Keratinocyte (primary cell): Measurements from ENCODE around the gene KXD1. TPM values are rescaled to one million over a fixed set of nuclear protein-coding genes. Genes with fewer than 3 reads are reported as not detected.
"Not testable (repeated sequence)": the region's sequence is repeated elsewhere in the genome, so short reads cannot be mapped to it uniquely, and the experiment has no call there.

Source experiments
- DNase-seq: peaks from one replicate; pipeline ENCODE4 v3.0.0-alpha.2; 2011; ENCODE audit warnings: low read depth, missing footprints, low spot score
- FAIRE-seq: peaks from 2 replicates; lab custom pipeline; 2011; peaks lifted over from hg19 to GRCh38; lab: Jason Lieb, UNC
- H2AFZ ChIP-seq: 2 replicates; pipeline ENCODE4 v1.6.0; 2012; ENCODE audit warnings: low read length, control low read depth, inconsistent platforms; ENCODE audit not compliant: control insufficient read depth
- H3K27ac ChIP-seq: 2 replicates; pipeline ENCODE4 v1.5.1; 2011; ENCODE audit warnings: low read length; ENCODE audit not compliant: control insufficient read depth, insufficient read depth
- H3K27me3 ChIP-seq: 3 replicates; pipeline ENCODE4 v1.6.0; 2011; ENCODE audit warnings: low read length; ENCODE audit not compliant: control insufficient read depth, insufficient read depth; ENCODE audit errors: extremely low read depth
- H3K36me3 ChIP-seq, 2 experiments: 2 replicates in 1 of 2; 3 replicates in 1 of 2; pipeline ENCODE4 v1.5.1; 2011; ENCODE audit warnings: low read length in 2 of 2, mild to moderate bottlenecking in 1 of 2; ENCODE audit not compliant: control insufficient read depth in 2 of 2, insufficient read depth in 2 of 2; ENCODE audit errors: extremely low read depth in 1 of 2
- H3K4me1 ChIP-seq: 3 replicates; pipeline ENCODE4 v1.5.1; 2011; ENCODE audit warnings: low read length; ENCODE audit not compliant: control insufficient read depth, insufficient read depth; ENCODE audit errors: extremely low read depth
- H3K4me2 ChIP-seq: 3 replicates; pipeline ENCODE4 v1.6.0; 2011; ENCODE audit warnings: low read depth, low read length; ENCODE audit not compliant: control insufficient read depth, insufficient read depth; ENCODE audit errors: extremely low read depth
- H3K4me3 ChIP-seq, 3 experiments: fragments of 200-600 bp in 1 of 3; sonication (generic) in 1 of 3; 2 replicates in 2 of 3; 3 replicates in 1 of 3; pipeline ENCODE4 v1.5.1; 2011 to 2016; ENCODE audit warnings: low read length in 3 of 3, mild to moderate bottlenecking in 3 of 3, control low read depth in 2 of 3, inconsistent platforms in 1 of 3, low read depth in 1 of 3, mixed read lengths in 1 of 3, mixed run types in 1 of 3, moderate library complexity in 1 of 3; ENCODE audit not compliant: control insufficient read depth in 2 of 3, insufficient read depth in 2 of 3; ENCODE audit errors: extremely low read depth in 1 of 3
- H3K79me2 ChIP-seq: 2 replicates; pipeline ENCODE4 v1.6.0; 2012; ENCODE audit warnings: low read length; ENCODE audit not compliant: control insufficient read depth, insufficient read depth
- H3K9ac ChIP-seq: 3 replicates; pipeline ENCODE4 v1.6.0; 2011; ENCODE audit warnings: low read length; ENCODE audit not compliant: control insufficient read depth, insufficient read depth; ENCODE audit errors: extremely low read depth
- H3K9me1 ChIP-seq: 3 replicates; pipeline ENCODE4 v1.6.0; 2011; ENCODE audit warnings: low read length; ENCODE audit not compliant: control insufficient read depth, insufficient read depth; ENCODE audit errors: extremely low read depth
- H3K9me3 ChIP-seq: 2 replicates; pipeline ENCODE4 v1.5.1; 2012; ENCODE audit warnings: low read depth, low read length; ENCODE audit not compliant: control insufficient read depth
- H4K20me1 ChIP-seq: 3 replicates; pipeline ENCODE4 v1.6.0; 2011; ENCODE audit warnings: low read length; ENCODE audit not compliant: control insufficient read depth, insufficient read depth; ENCODE audit errors: extremely low read depth
- CTCF ChIP-seq, 3 experiments: IDR thresholded peaks in 1 of 3; conservative IDR thresholded peaks in 1 of 3; optimal IDR thresholded peaks in 1 of 3; 2 replicates in 2 of 3; 3 replicates in 1 of 3; pipeline versions ENCODE3 to v1.5.1; 2011; ENCODE audit warnings: low read length in 3 of 3, mild to moderate bottlenecking in 3 of 3, moderate library complexity in 2 of 3, control low read depth in 1 of 3, inconsistent platforms in 1 of 3; ENCODE audit not compliant: insufficient read depth in 2 of 3; ENCODE audit errors: extremely low read depth in 1 of 3
- EZH2 ChIP-seq: IDR thresholded peaks from one replicate; pipeline ENCODE4 v1.6.1; 2012; ENCODE audit warnings: inconsistent platforms, mild to moderate bottlenecking, low read length, moderate library complexity
- dilution Hi-C: fragments of 300-500 bp; cut with MboI; formaldehyde crosslinking; loops from one replicate; pipeline ENCODE4 v1.7.0; 2020; ENCODE audit warnings: low sequenced_read_pairs; ENCODE audit not compliant: extremely low pct_ligation_motif_present
- polyA plus RNA-seq, 5 experiments: library from polyadenylated mRNA; depleted of rRNA in 3 of 5; stranded (reverse) in 3 of 5; stranded (forward) in 1 of 5; unstranded in 1 of 5; fragments of >200 nt; gene quantifications; 1 replicate in 1 of 5; 2 replicates in 3 of 5; 3 replicates in 1 of 5; pipeline versions ENCODE4 v1.2.1 to v1.2.3, GENCODE V29; 2011 to 2012; ENCODE audit warnings: missing spikeins in 2 of 5, low read depth in 1 of 5, low replicate concordance in 1 of 5

KXD1 gene
- polyA plus RNA-seq, 1 donor (not counting 4 experiments of a cell fraction or from before 2014, with no cell fraction given): 94.6 TPM

DNA sequence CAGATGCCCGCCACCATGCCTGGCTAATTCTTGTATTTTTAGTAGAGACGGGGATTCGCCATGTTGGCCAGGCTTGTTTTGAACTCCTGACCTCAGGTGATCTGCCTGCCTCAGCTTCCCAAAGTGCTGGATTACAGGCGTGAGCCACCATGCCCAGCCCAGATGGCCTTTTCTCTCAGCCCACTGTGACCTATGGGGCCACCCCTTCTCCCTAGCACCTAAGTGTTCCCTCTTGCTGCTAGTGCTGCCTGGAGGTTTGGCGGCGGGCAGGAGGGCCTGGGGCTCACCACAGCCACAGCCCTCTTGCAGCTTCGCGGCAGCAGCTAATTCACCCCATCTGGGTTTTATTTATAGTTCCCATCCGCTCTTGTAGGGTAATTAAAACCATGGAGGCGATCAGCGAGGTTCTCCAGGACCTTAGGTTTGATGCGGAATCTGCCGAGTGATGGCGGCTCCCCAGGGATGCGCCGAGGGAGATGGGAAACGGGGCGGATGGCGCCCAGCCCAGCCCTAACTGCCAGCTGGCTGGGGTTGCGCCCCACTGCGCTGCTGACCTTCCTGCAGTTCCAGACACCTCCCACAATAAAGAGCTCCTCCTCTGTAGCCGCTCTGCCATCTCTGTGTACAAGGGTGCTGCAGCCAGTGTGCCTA, 34.2 kb downstream of the KXD1 start:
- Histone ChIP-seq H3K9me3 (no peaks in the 10 kb centered on the region), H2AFZ (no peak overlapping the region), H4K20me1 (no peaks in the 10 kb centered on the region), H3K27me3 (no peaks in the 10 kb centered on the region), H3K9me1 (no peaks in the 10 kb centered on the region), H3K27ac (no peak overlapping the region), H3K4me2 (no peak overlapping the region), H3K9ac (no peak overlapping the region), H3K4me1 (peaks cover 13% of the 10 kb centered on the region), H3K36me3 (peaks cover 5 to 8% of the 10 kb centered on the region in 2 experiments), H3K4me3 (no peak overlapping the region), H3K79me2 (peaks cover 9% of the 10 kb centered on the region)
- DNase-seq (no peak), FAIRE-seq (no peak)
- dilution Hi-C loops: no loop called here
- TF ChIP-seq EZH2: no peak
- no peak for TF ChIP-seq CTCF (optimal IDR thresholded peaks at IDR 0.05 in 1 of 3, IDR thresholded peaks at IDR 0.05 in 1 of 3, conservative IDR thresholded peaks at IDR 0.05 in 1 of 3; ENCODE audit: extremely low read depth in 1 of 3, insufficient read depth in 2 of 3, low read length in 3 of 3)

DNA sequence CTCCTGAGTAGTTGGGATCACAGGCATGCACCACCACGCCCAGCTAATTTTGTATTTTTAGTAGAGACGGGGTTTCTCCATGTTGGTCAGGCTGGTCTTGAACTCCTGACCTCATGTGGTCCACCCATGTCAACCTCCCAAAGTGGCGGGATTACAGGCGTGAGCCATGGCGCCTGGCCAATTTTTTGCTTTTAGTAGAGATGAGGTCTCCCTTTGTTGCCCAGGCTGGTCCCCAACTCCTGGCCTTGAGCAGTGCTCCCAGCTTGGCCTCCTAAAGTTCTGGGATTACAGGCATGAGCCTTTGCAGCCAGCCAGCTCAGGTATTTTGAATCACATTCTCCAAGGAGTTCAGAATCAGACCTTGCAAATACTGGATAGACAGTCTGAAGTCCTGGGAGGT, 35.1 kb downstream of the KXD1 start:
- H2AFZ ChIP-seq, H3K4me2 ChIP-seq, H3K4me3 ChIP-seq, H4K20me1 ChIP-seq, FAIRE-seq, H3K79me2 ChIP-seq, H3K27me3 ChIP-seq, DNase-seq, H3K9me3 ChIP-seq, H3K27ac ChIP-seq, H3K9ac ChIP-seq, dilution Hi-C loops, H3K36me3 ChIP-seq, H3K9me1 ChIP-seq: not testable (repeated sequence)
- H3K4me1 ChIP-seq: peaks cover 13% of the 10 kb centered on the region
